Measurements from ENCODE around the gene HLA-A.
"Not testable (repeated sequence)": the region's sequence is repeated elsewhere in the genome, so short reads cannot be mapped to it uniquely, and the experiment has no call there.

HLA-A gene

DNA sequence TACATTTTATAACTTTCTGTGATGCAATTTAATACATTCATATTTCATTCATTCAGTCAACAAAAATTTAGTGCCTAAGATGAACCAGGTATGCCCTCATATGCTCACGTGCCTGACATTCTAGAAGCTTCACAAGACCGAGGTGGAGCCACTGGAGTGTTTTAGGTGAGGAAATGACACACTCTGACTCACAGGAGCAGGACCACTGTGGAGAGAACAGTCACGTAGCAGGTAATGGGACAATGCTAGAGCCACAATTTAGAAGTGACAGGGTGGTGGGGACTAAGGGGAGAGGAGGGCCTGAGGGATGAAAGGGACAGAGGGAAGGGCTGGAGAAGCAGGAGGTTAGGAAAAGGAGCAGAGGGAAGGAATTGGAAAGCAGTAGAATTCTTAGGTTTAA, 17.6 kb upstream of the HLA-A start:
- Histone ChIP-seq H3K4me3 (ENCODE audit: low read length) (no peak overlapping the region), H3K36me3 (ENCODE audit: insufficient read depth, low read length) (no peaks in the 10 kb centered on the region), H2AFZ (ENCODE audit: low read depth, low read length) (no peak overlapping the region), H3K27me3 (ENCODE audit: insufficient read depth, low read length) (no peaks in the 10 kb centered on the region), H3K9me3 (ENCODE audit: low read length) (no peaks in the 10 kb centered on the region), H3K4me1 (ENCODE audit: insufficient read depth, low read length) (no peaks in the 10 kb centered on the region)

GRCh38 chr6:29925321-29925720, 17.0 kb upstream of the HLA-A start:
- H2AFZ ChIP-seq (ENCODE audit: low read depth, low read length): no peak overlapping the region
- no peaks in the 10 kb centered on the region for H3K27me3 ChIP-seq (ENCODE audit: insufficient read depth, low read length)
- no peaks in the 10 kb centered on the region for H3K4me1 ChIP-seq (ENCODE audit: insufficient read depth, low read length)
- H3K9me3 ChIP-seq (ENCODE audit: low read length): no peaks in the 10 kb centered on the region
- no peaks in the 10 kb centered on the region for H3K36me3 ChIP-seq (ENCODE audit: insufficient read depth, low read length)
- H3K4me3 ChIP-seq (ENCODE audit: low read length): no peak overlapping the region

- H3K4me3 ChIP-seq (ENCODE audit: low read length): no peak overlapping the region
- H3K4me1 ChIP-seq (ENCODE audit: insufficient read depth, low read length): no peaks in the 10 kb centered on the region
- no peaks in the 10 kb centered on the region for H3K36me3 ChIP-seq (ENCODE audit: insufficient read depth, low read length)
- no peak overlapping the region for H2AFZ ChIP-seq (ENCODE audit: low read depth, low read length)
- H3K9me3 ChIP-seq (ENCODE audit: low read length): no peaks in the 10 kb centered on the region
- H3K27me3 ChIP-seq (ENCODE audit: insufficient read depth, low read length): no peaks in the 10 kb centered on the region
Observed at GRCh38 chr6:29925727-29926412, 16.5 kb upstream of the HLA-A start.

DNA sequence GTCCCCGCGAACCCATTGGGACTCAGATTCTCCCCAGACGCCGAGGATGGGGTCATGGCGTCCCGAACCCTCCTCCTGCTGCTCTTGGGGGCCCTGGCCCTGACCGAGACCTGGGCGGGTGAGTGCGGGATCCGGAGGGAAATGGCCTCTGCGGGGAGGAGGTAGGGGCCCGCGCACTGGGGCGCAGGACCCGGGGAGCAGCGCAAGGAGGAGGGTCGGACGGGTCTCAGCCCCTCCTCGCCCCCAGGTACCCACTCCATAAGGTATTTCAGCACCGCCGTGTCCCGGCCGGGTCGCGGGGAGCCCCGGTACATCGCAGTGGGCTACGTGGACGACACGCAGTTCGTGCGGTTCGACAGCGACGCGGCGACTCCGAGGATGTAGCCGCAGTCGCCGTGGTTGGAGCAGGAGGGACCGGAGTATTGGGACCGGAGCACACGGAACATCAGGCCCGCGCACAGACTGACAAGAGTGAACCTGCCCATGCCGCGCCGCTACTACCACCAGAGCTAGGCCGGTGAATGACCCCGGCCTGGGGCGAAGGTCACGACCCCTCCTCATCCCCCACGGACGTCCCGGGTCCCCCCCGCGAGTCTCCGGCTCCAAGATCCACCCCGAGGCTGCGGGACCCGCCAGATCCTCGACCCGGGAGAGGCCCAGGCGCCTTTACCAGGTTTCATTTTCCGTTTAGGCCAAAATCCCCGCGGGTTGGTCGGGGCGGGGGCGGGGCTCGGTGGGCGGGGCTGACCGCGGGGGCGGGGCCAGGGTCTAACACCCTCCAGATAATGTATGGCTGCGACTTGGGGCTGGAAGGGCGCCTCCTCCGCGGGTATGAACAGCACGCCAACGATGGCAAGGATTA, 15.7 kb upstream of the HLA-A start:
- no peaks in the 10 kb centered on the region for H3K9me3 ChIP-seq (ENCODE audit: low read length)
- no peak overlapping the region for H3K4me3 ChIP-seq (ENCODE audit: low read length)
- no peaks in the 10 kb centered on the region for H3K4me1 ChIP-seq (ENCODE audit: insufficient read depth, low read length)
- H3K36me3 ChIP-seq (ENCODE audit: insufficient read depth, low read length): no peaks in the 10 kb centered on the region
- no peaks in the 10 kb centered on the region for H3K27me3 ChIP-seq (ENCODE audit: insufficient read depth, low read length)
- H2AFZ ChIP-seq (ENCODE audit: low read depth, low read length): no peak overlapping the region

GRCh38 chr6:29927275-29927569, 15.1 kb upstream of the HLA-A start:
- Histone ChIP-seq H3K27me3 (ENCODE audit: insufficient read depth, low read length) (no peaks in the 10 kb centered on the region), H3K36me3 (ENCODE audit: insufficient read depth, low read length) (no peaks in the 10 kb centered on the region), H3K9me3 (ENCODE audit: low read length) (no peaks in the 10 kb centered on the region), H3K4me1 (ENCODE audit: insufficient read depth, low read length) (no peaks in the 10 kb centered on the region), H2AFZ (ENCODE audit: low read depth, low read length) (no peak overlapping the region), H3K4me3 (ENCODE audit: low read length) (no peak overlapping the region)

DNA sequence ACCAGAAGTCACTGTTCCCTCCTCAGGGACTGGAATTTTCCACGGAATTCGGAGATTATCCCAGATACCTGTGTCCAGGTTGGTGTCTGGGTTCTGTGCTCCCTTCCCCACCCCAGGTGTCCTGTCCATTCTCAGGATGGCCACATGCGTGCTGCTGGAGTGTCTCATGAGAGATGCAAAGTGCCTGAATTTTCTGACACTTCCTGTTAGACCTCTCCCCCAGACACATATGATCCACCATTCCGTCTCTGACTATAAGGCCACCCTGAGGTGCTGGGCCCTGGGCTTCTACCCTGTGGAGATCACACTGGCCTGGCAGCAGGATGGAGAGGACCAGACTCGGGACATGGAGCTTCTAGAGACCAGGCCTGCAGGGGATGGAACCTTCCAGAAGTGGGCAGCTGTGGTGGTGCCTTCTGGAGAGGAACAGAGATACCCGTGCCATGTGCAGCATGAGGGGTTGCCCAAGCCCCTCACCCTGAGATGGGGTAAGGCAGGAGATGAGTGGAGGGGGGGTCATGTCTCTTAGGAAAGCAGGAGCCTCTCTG, 14.4 kb upstream of the HLA-A start:
- Histone ChIP-seq H3K4me3 (ENCODE audit: low read length) (no peak overlapping the region), H3K36me3 (ENCODE audit: insufficient read depth, low read length) (no peaks in the 10 kb centered on the region), H3K27me3 (ENCODE audit: insufficient read depth, low read length) (no peaks in the 10 kb centered on the region), H2AFZ (ENCODE audit: low read depth, low read length) (no peak overlapping the region), H3K4me1 (ENCODE audit: insufficient read depth, low read length) (no peaks in the 10 kb centered on the region), H3K9me3 (ENCODE audit: low read length) (no peaks in the 10 kb centered on the region)

DNA sequence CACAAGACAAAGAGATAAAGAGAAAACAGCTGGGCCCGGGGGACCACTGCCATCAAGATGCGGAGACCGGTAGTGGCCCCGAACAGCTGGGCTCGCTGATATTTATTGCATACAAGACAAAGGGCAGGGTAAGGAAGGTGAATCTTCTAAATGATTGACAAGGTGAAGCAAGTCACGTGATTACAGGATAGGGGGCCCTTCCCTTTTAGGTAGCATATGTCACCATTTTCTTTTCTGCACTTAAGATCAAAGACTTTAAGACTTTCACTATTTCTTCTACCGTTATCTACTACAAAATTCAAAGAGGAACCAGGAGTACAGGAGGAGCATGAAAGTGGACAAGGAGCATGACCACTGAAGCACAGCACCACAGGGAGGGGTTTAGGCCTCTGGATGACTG, 12.3 kb upstream of the HLA-A start:
- H3K9me3 ChIP-seq (ENCODE audit: low read length); H3K36me3 ChIP-seq (ENCODE audit: insufficient read depth, low read length); H3K4me3 ChIP-seq (ENCODE audit: low read length); H3K27me3 ChIP-seq (ENCODE audit: insufficient read depth, low read length); H2AFZ ChIP-seq (ENCODE audit: low read depth, low read length); H3K4me1 ChIP-seq (ENCODE audit: insufficient read depth, low read length): not testable (repeated sequence)

GRCh38 chr6:29933955-29934354, 8.4 kb upstream of the HLA-A start:
- Histone ChIP-seq H2AFZ (ENCODE audit: low read depth, low read length) (no peak overlapping the region), H3K27me3 (ENCODE audit: insufficient read depth, low read length) (no peaks in the 10 kb centered on the region), H3K9me3 (ENCODE audit: low read length) (no peaks in the 10 kb centered on the region), H3K4me1 (ENCODE audit: insufficient read depth, low read length) (no peaks in the 10 kb centered on the region), H3K4me3 (ENCODE audit: low read length) (no peak overlapping the region), H3K36me3 (ENCODE audit: insufficient read depth, low read length) (no peaks in the 10 kb centered on the region)

GRCh38 chr6:29935273-29935955, 6.9 kb upstream of the HLA-A start:
- Histone ChIP-seq H3K4me3 (ENCODE audit: low read length) (no peak overlapping the region), H3K9me3 (ENCODE audit: low read length) (no peaks in the 10 kb centered on the region), H3K4me1 (ENCODE audit: insufficient read depth, low read length) (no peaks in the 10 kb centered on the region), H2AFZ (ENCODE audit: low read depth, low read length) (no peak overlapping the region), H3K36me3 (ENCODE audit: insufficient read depth, low read length) (no peaks in the 10 kb centered on the region), H3K27me3 (ENCODE audit: insufficient read depth, low read length) (peaks cover 3% of the 10 kb centered on the region)

DNA sequence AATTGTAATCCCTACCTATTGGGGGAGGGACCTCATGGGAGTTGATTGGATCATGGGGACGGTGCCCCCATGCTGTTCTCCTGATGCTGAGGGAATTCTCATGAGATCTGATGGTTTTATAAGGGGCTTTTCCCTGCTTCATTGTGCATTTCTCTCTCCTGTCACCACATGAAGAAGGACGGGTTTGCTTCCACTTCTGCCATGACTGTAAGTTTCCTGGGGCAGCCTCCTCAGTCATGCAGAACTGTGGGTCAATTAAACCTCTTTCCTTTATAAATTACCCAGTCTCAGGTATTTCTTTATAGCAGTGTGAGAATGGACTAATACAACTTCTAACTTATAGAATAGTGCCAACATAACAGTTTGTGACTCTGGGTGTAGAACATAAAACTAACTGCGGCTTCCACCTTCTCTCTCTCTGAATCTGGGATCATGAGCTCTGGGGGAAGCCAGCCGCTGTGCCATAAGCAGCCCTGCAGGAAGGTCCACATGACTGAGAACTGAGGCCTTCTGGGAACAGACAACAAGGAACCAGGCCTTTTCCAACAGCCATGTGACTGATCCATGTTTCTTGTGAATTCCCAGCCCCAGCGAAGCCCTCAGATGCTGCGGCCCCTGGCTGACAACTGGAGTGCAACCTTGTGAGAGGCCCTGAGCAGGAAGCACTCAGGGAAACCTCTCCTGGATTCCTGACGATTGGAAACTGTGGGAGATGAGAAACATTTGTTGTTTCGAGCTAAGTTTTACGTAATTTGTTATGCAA, 3.4 kb upstream of the HLA-A start:
- H3K36me3 ChIP-seq (ENCODE audit: insufficient read depth, low read length): no peaks in the 10 kb centered on the region
- H3K27me3 ChIP-seq (ENCODE audit: insufficient read depth, low read length): peaks cover 5% of the 10 kb centered on the region
- H3K4me1 ChIP-seq (ENCODE audit: insufficient read depth, low read length): no peaks in the 10 kb centered on the region
- no peak overlapping the region for H3K4me3 ChIP-seq (ENCODE audit: low read length)
- H2AFZ ChIP-seq (ENCODE audit: low read depth, low read length): no peak overlapping the region
- H3K9me3 ChIP-seq (ENCODE audit: low read length): no peaks in the 10 kb centered on the region

DNA sequence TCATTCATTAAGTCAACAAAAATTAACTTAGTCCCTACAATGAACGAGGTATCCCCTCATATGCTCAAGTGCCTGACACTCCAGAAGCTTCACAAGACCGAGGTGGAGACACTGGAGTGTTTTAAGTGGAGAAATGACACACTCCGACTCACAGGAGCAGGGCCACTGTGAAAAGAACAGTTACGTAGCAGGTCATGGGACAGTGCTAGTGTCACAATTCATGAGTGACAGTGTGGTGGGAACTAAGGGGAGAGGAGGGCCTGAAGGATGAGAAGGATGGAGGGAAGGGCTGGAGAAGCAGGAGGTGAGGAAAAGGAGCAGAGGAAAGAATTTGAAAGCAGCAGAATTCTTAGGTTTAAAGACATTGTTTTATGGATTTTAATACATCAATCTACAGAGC, 1.3 kb upstream of the HLA-A start:
- H3K36me3 ChIP-seq (ENCODE audit: insufficient read depth, low read length): no peaks in the 10 kb centered on the region
- no peak overlapping the region for H2AFZ ChIP-seq (ENCODE audit: low read depth, low read length)
- peaks cover 5% of the 10 kb centered on the region for H3K27me3 ChIP-seq (ENCODE audit: insufficient read depth, low read length)
- no peak overlapping the region for H3K4me3 ChIP-seq (ENCODE audit: low read length)
- no peaks in the 10 kb centered on the region for H3K9me3 ChIP-seq (ENCODE audit: low read length)
- no peaks in the 10 kb centered on the region for H3K4me1 ChIP-seq (ENCODE audit: insufficient read depth, low read length)

- Histone ChIP-seq H3K4me1 (ENCODE audit: insufficient read depth, low read length) (no peaks in the 10 kb centered on the region), H3K4me3 (ENCODE audit: low read length) (no peak overlapping the region)
Observed at GRCh38 chr6:29941471-29941870, 861 bp upstream of the HLA-A start.

DNA sequence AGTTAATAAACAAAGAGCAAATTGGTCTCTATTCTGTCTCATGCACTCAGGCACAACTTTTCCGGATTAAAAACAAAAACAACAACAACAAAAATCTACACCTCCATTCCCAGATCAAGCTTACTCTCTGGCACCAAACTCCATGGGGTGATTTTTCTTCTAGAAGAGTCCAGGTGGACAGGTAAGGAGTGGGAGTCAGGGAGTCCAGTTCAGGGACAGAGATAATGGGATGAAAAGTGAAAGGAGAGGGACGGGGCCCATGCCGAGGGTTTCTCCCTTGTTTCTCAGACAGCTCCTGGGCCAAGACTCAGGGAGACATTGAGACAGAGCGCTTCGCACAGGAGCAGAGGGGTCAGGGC, 437 bp upstream of the HLA-A start:
- Histone ChIP-seq H3K9me3 (ENCODE audit: low read length) (no peaks in the 10 kb centered on the region), H2AFZ (ENCODE audit: low read depth, low read length) (peak overlapping the region; percentile 61), H3K4me3 (ENCODE audit: low read length) (peak overlapping the region; percentile 45), H3K27me3 (ENCODE audit: insufficient read depth, low read length) (peaks cover 5% of the 10 kb centered on the region), H3K36me3 (ENCODE audit: insufficient read depth, low read length) (no peaks in the 10 kb centered on the region), H3K4me1 (ENCODE audit: insufficient read depth, low read length) (no peaks in the 10 kb centered on the region)

More at GRCh38 chr6:29941471-29941870, 861 bp upstream of the HLA-A start:
- Histone ChIP-seq H3K36me3 (ENCODE audit: insufficient read depth, low read length) (no peaks in the 10 kb centered on the region), H2AFZ (ENCODE audit: low read depth, low read length) (no peak overlapping the region), H3K9me3 (ENCODE audit: low read length) (no peaks in the 10 kb centered on the region), H3K27me3 (ENCODE audit: insufficient read depth, low read length) (peaks cover 5% of the 10 kb centered on the region)

Measured in neuron (in vitro differentiated cells).